Measurements from ENCODE around the gene ACP1.

Gene ACP1

DNA sequence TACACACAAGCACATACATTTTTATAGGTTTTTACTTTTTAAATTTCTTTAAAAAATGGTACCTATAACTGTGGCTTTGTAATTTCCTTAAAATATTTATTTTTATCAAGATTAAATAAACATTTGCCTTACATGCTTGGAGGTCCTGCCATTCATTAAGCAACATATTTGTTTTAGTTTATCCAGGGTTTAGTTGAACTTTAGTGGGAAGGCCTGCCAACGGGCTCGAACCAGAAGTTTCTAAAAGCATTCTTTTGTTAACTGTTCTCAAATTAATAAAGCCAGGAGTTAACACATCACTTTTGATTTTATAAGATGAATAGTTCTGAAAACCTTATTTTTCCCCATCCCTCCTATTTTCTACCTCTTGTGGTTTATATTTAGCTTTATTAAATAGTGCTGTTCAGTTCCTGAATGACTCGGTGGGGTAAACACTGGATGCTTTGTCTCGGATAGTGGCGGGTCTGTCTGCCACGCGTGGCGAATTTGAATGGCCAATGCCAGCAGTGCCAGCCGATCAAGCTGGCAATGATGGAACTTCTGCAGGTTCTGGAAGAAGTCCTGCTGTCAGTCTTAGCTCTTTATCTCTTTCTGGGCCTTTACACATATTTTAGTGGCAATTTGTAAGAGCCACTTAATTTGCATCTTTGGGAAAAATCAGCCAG, 33.1 kb upstream of the ACP1 start:
- Histone ChIP-seq H4K20me1 (ENCODE audit: insufficient read depth, low read length) (no peaks in the 10 kb centered on the region), H3K4me2 (ENCODE audit: low read length) (no peak overlapping the region), H3K9me2 (ENCODE audit: low read depth, low read length) (no peaks in the 10 kb centered on the region), H3K27ac (ENCODE audit: low read depth, low read length, poor library complexity, severe bottlenecking) (no peak overlapping the region), H3K4me3 (ENCODE audit: low read depth, low read length, poor library complexity, severe bottlenecking) (no peak overlapping the region), H3F3A (ENCODE audit: insufficient read depth, low read length) (no peaks in the 10 kb centered on the region), H3K79me2 (ENCODE audit: insufficient read depth, low read length) (no peaks in the 10 kb centered on the region), H3K9ac (ENCODE audit: low read length) (no peak overlapping the region), H3K36me3 (ENCODE audit: insufficient read depth, low read length) (peaks cover 3% of the 10 kb centered on the region), H3K4me1 (ENCODE audit: insufficient read depth, low read length, severe bottlenecking) (no peaks in the 10 kb centered on the region), H2AFZ (ENCODE audit: low read length) (no peak overlapping the region), H3K27me3 (ENCODE audit: insufficient read depth, low read length) (no peaks in the 10 kb centered on the region), H3K9me3 (ENCODE audit: low read length) (no peaks in the 10 kb centered on the region)
- no peak for TF ChIP-seq EZH2 (IDR thresholded peaks at IDR 0.05; ENCODE audit: borderline replicate concordance, low read length)
- TF ChIP-seq, protein P1, sequence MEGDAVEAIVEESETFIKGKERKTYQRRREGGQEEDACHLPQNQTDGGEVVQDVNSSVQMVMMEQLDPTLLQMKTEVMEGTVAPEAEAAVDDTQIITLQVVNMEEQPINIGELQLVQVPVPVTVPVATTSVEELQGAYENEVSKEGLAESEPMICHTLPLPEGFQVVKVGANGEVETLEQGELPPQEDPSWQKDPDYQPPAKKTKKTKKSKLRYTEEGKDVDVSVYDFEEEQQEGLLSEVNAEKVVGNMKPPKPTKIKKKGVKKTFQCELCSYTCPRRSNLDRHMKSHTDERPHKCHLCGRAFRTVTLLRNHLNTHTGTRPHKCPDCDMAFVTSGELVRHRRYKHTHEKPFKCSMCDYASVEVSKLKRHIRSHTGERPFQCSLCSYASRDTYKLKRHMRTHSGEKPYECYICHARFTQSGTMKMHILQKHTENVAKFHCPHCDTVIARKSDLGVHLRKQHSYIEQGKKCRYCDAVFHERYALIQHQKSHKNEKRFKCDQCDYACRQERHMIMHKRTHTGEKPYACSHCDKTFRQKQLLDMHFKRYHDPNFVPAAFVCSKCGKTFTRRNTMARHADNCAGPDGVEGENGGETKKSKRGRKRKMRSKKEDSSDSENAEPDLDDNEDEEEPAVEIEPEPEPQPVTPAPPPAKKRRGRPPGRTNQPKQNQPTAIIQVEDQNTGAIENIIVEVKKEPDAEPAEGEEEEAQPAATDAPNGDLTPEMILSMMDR (IDR thresholded peaks at IDR 0.05; ENCODE audit: low read length) = no peak

DNA sequence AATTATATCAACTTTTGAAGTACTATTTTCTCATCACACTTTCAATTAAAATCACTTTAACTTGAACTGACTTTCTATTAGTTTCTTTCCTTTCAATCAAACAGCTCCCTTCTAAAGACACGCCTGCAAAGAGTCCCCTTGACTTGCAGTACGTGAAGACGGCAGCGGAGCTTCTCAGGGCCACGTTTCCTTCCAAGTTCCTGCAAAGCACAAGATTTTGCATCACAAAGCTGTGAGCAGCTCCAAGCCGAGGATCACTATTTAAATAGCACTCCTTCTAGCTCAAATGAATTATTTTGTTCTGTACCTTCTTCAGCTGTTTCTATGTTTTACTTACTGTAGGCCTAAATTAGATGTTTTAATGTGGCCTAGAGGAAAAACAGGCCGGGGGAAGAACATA, 31.7 kb upstream of the ACP1 start:
- no peak overlapping the region for H2AFZ ChIP-seq (ENCODE audit: low read length)
- H3F3A ChIP-seq (ENCODE audit: insufficient read depth, low read length) = no peaks in the 10 kb centered on the region
- no peaks in the 10 kb centered on the region for H3K9me2 ChIP-seq (ENCODE audit: low read depth, low read length)
- H3K79me2 ChIP-seq (ENCODE audit: insufficient read depth, low read length) = no peaks in the 10 kb centered on the region
- no peak for TF ChIP-seq EZH2 (IDR thresholded peaks at IDR 0.05; ENCODE audit: borderline replicate concordance, low read length)
- H3K4me1 ChIP-seq (ENCODE audit: insufficient read depth, low read length, severe bottlenecking) = no peaks in the 10 kb centered on the region
- no peaks in the 10 kb centered on the region for H3K36me3 ChIP-seq (ENCODE audit: insufficient read depth, low read length)
- H3K4me3 ChIP-seq (ENCODE audit: low read depth, low read length, poor library complexity, severe bottlenecking) = no peak overlapping the region
- H4K20me1 ChIP-seq (ENCODE audit: insufficient read depth, low read length) = no peaks in the 10 kb centered on the region
- H3K27ac ChIP-seq (ENCODE audit: low read depth, low read length, poor library complexity, severe bottlenecking) = no peak overlapping the region
- H3K27me3 ChIP-seq (ENCODE audit: insufficient read depth, low read length) = no peaks in the 10 kb centered on the region
- H3K9ac ChIP-seq (ENCODE audit: low read length) = no peak overlapping the region
- H3K4me2 ChIP-seq (ENCODE audit: low read length) = no peak overlapping the region
- no peaks in the 10 kb centered on the region for H3K9me3 ChIP-seq (ENCODE audit: low read length)

DNA sequence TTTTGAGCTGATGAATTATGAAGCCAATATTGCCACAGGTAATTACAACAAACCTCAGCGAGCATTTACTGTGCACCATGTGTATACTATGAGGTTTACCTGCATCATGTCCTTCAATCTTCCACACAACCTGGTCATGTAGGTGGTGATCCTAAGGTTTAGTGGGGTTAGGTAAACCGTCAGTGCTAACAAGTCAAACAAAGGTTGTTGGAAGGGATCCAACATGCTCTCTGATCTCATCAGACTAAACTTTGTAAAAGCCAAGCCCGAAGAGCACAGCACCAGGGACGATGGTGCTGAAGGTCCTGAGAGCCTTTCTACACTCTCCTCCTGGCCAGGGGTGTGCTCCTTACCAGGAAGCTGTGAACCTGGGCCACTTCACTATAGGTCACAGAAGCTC, 30.3 kb upstream of the ACP1 start:
- H3K9ac ChIP-seq (ENCODE audit: low read length) = no peak overlapping the region
- no peaks in the 10 kb centered on the region for H3K4me1 ChIP-seq (ENCODE audit: insufficient read depth, low read length, severe bottlenecking)
- H3K4me3 ChIP-seq (ENCODE audit: low read depth, low read length, poor library complexity, severe bottlenecking) = no peak overlapping the region
- no peaks in the 10 kb centered on the region for H3K79me2 ChIP-seq (ENCODE audit: insufficient read depth, low read length)
- TF ChIP-seq, protein P1 (IDR thresholded peaks at IDR 0.05; ENCODE audit: low read length) = no peak
- TF ChIP-seq EZH2 (IDR thresholded peaks at IDR 0.05; ENCODE audit: borderline replicate concordance, low read length) = no peak
- no peaks in the 10 kb centered on the region for H3K9me3 ChIP-seq (ENCODE audit: low read length)
- no peak overlapping the region for H2AFZ ChIP-seq (ENCODE audit: low read length)
- H3K4me2 ChIP-seq (ENCODE audit: low read length) = no peak overlapping the region
- no peaks in the 10 kb centered on the region for H3K9me2 ChIP-seq (ENCODE audit: low read depth, low read length)
- no peaks in the 10 kb centered on the region for H3K36me3 ChIP-seq (ENCODE audit: insufficient read depth, low read length)
- no peaks in the 10 kb centered on the region for H3F3A ChIP-seq (ENCODE audit: insufficient read depth, low read length)
- H3K27ac ChIP-seq (ENCODE audit: low read depth, low read length, poor library complexity, severe bottlenecking) = no peak overlapping the region
- H4K20me1 ChIP-seq (ENCODE audit: insufficient read depth, low read length) = no peaks in the 10 kb centered on the region
- no peaks in the 10 kb centered on the region for H3K27me3 ChIP-seq (ENCODE audit: insufficient read depth, low read length)

DNA sequence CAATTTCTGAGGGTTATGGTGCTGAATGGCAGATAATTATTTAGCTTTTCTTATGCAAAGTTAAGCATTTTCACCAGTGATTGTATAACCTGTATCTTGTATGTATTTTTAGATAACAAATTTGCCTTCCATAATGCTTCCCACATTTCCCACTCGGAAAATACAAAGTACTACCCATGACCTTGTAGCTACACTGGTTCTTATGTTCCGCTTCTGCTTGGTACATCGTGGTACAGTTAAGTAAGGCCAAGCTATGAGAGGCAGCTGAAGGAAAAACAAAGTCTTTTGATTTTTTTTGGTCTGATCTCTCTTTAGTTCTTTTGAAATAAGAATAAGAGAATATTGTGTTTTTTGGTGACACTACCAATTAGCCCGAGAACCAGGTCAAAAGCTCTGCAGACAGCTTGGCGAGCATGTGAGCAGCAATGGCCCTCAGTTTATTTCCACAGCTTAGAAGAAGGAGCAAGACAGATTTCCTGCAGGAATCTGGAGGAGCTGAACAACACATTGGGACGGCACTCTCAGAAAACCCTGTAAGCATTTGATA, 27.7 kb upstream of the ACP1 start:
- Histone ChIP-seq H3K79me2 (ENCODE audit: insufficient read depth, low read length) (no peaks in the 10 kb centered on the region), H3K4me1 (ENCODE audit: insufficient read depth, low read length, severe bottlenecking) (no peaks in the 10 kb centered on the region), H3K36me3 (ENCODE audit: insufficient read depth, low read length) (peaks cover under 1% of the 10 kb centered on the region; the same call in 1 of the 2 replicates), H4K20me1 (ENCODE audit: insufficient read depth, low read length) (no peaks in the 10 kb centered on the region), H3K27ac (ENCODE audit: low read depth, low read length, poor library complexity, severe bottlenecking) (no peak overlapping the region), H2AFZ (ENCODE audit: low read length) (no peak overlapping the region), H3K9me2 (ENCODE audit: low read depth, low read length) (no peaks in the 10 kb centered on the region), H3K9ac (ENCODE audit: low read length) (no peak overlapping the region), H3K4me3 (ENCODE audit: low read depth, low read length, poor library complexity, severe bottlenecking) (no peak overlapping the region), H3K4me2 (ENCODE audit: low read length) (no peak overlapping the region), H3F3A (ENCODE audit: insufficient read depth, low read length) (no peaks in the 10 kb centered on the region), H3K27me3 (ENCODE audit: insufficient read depth, low read length) (no peaks in the 10 kb centered on the region), H3K9me3 (ENCODE audit: low read length) (no peaks in the 10 kb centered on the region)
- TF ChIP-seq, protein P1 (IDR thresholded peaks at IDR 0.05; ENCODE audit: low read length) = no peak
- no peak for TF ChIP-seq EZH2 (IDR thresholded peaks at IDR 0.05; ENCODE audit: borderline replicate concordance, low read length)
